IPS-11a (cell line): Measurements from ENCODE around the gene OR2M7.
"Not testable (repeated sequence)": the region's sequence is repeated elsewhere in the genome, so short reads cannot be mapped to it uniquely, and the experiment has no call there.

Experiments
- H3K4me3 ChIP-seq: one replicate; pipeline ENCODE4 v1.5.1; 2013; ENCODE audit warnings: low read depth, low read length, control low read depth

The OR2M7 gene, protein sequence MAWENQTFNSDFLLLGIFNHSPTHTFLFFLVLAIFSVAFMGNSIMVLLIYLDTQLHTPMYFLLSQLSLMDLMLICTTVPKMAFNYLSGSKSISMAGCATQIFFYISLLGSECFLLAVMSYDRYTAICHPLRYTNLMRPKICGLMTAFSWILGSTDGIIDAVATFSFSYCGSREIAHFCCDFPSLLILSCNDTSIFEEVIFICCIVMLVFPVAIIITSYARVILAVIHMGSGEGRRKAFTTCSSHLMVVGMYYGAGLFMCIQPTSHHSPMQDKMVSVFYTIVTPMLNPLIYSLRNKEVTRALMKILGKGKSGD

GRCh38 chr1:248324468-248324867 is at the start of gene OR2M7:
Gene OR2M7 (minus strand): TSS chr1:248324568. CDS start chr1:248324568, 0 bp downstream.
- no peak within 1 kb of the TSS for H3K4me3 ChIP-seq

DNA sequence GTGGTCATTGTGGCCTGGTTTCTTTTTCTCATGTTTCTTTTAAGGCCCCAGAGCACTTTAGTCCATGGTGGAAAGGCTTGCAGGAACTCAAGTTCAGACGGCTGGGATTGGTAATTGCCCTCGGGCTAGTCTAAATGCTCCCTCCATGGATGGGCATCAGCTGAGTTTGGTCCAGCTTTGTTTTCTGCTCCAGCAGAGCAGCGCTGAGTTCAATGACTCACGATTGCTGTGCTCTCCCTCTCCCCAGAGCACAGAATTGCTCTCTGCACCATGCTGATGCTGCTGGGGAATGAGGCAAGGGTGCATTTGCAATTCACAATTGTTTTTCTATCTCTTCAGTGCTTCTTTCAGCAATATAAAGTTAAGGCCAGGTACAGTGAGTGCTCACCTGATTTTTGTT is 49.4 kb upstream of the OR2M7 start:
- no peak overlapping the region for H3K4me3 ChIP-seq

- H3K4me3 ChIP-seq: no peak overlapping the region
Observed at GRCh38 chr1:248372394-248372793, 48.0 kb upstream of the OR2M7 start.

GRCh38 chr1:248366609-248367008 is 42.2 kb upstream of the OR2M7 start:
- H3K4me3 ChIP-seq: no peak overlapping the region

DNA sequence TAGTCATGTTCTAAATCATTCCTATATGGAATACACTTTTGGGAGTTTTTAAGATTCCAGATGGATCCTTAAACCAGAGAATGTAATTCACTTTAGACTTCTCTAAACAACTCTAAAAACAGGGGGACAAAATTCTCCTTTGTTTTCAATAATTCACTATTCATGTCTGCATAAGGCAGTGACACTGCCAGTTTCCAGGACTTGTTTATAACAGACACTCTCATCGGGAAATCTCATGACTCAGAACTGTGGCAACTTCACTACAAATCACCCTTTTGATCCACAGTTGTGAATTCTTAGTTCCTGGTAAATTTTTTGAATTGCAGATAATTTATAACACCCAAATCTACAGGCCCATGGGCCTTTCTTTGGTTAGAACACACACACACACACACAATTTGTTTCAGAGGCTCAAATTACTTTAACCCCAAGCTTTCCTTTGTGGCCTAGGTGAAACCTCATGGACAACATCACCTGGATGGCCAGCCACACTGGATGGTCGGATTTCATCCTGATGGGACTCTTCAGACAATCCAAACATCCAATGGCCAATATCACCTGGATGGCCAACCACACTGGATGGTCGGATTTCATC is 36.9 kb upstream of the OR2M7 start, which contains the start of gene OR2T4:
OR2T4 (plus strand) TSS at position 545 of the 595 bp plus-strand sequence; CDS start at position 545, 0 bp downstream.
- H3K4me3 ChIP-seq: no peak within 1 kb of the TSS

GRCh38 chr1:248359415-248359814 is 35.0 kb upstream of the OR2M7 start:
- H3K4me3 ChIP-seq: no peak overlapping the region

GRCh38 chr1:248348475-248348874 is 24.1 kb upstream of the OR2M7 start, which contains the start of gene OR14C36:
Gene OR14C36 (plus strand): TSS chr1:248348775. CDS start chr1:248348775, 0 bp downstream.
- H3K4me3 ChIP-seq: no peak within 1 kb of the TSS

GRCh38 chr1:248343451-248343850 is 19.1 kb upstream of the OR2M7 start:
- H3K4me3 ChIP-seq: no peak overlapping the region

DNA sequence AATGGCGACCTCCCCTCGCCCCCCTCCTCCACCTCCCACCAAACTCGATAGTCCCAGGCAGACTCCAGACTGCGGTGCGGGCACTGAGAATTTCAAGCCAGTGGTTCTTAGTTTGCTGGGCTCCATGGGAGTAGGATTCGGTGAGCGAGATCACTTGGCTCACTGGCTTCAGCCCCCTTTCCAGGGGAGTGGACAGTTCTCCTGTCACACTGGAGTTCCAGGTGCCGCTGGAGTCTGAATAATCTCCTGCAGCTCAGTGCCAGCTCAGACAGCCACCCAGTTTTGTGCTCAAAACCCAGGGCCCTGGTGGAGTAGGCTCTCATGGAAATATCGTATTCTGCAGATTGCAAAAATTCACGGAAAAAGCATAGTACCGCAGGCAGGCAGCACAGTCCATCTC is 7.6 kb downstream of the OR2M7 start:
- H3K4me3 ChIP-seq: no peak overlapping the region

DNA sequence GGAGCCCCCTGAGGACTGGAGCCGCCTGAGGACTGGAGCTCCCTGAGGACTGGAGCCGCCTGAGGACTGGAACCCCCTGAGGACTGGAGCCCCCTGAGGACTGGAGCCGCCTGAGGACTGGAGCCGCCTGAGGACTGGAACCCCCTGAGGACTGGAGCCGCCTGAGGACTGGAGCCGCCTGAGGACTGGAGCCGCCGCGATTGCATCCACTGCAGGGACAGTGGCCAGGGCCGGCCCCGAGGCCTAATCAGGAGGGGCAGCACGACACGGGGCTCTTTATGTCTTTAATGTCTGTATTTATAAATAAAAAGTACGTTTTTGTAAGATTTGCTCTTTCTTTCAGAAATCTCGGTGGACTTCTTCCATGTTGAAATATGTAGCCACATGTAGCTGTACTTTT is 17.6 kb downstream of the OR2M7 start:
- not testable (repeated sequence) for H3K4me3 ChIP-seq

DNA sequence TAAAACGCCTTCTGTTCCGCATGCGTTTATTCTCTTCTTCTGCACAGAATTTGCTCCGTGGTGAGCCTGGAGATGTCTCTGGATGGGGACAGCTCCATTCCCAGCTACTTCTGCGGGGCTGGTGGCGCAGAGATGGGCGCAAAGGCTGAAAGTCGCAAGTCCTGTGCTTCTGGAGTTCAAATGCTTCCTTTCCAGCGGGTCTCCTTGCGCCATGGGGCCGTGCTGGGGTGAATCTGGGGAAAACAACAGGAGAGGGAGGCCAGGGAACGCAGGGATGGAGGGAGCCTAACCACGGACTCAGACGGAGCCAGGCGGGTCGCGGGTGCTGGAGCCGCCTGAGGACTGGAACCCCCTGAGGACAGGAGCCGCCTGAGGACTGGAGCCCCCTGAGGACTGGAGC is 18.3 kb downstream of the OR2M7 start:
- H3K4me3 ChIP-seq: no peak overlapping the region

- H3K4me3 ChIP-seq: not testable (repeated sequence)
Observed at GRCh38 chr1:248305672-248306071, 18.7 kb downstream of the OR2M7 start.

GRCh38 chr1:248303324-248303723 is 21.0 kb downstream of the OR2M7 start, which contains the start of gene OR2T12:
Gene OR2T12 (minus strand): TSS chr1:248303424. CDS start chr1:248295578, 7,846 bp downstream.
- H3K4me3 ChIP-seq: no peak within 1 kb of the TSS

GRCh38 chr1:248288391-248288790 is 36.0 kb downstream of the OR2M7 start:
- no peak overlapping the region for H3K4me3 ChIP-seq

DNA sequence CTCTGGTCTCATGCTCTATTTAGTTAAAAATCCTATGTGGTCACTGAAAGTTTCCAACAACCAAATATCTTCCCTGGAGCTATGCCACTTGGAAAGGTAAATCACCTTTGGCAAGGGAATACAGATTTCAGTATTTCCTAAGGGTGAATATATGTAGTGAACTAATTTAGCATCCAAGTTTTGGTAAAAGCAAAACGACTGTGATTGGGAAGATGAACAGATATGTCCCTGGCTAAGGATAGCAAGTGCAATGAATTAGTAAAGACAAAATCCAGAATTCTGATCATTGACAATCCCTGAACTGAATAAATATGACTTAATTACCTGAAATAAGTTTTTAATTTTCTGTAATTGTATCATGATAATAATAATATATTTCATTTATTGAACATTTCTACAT is 46.5 kb downstream of the OR2M7 start, which contains the start of gene OR2T33:
OR2T33 (minus strand) TSS at position 101 of the 400 bp plus-strand sequence. CDS start 4,162 bp downstream, outside the sequence.
- H3K4me3 ChIP-seq: no peak within 1 kb of the TSS
